ENCODE results near the gene KIAA0825.

KIAA0825 gene

GRCh38 chr5:94508461-94509148 lies 109.8 kb downstream of the KIAA0825 start:
- no peak for DNase-seq (ENCODE audit: low read depth)

- no peak for DNase-seq (ENCODE audit: low read depth)
Observed at GRCh38 chr5:94505327-94506068, 112.9 kb downstream of the KIAA0825 start.

- DNase-seq (ENCODE audit: low read depth), result no peak
Observed at GRCh38 chr5:94503677-94504076, 114.7 kb downstream of the KIAA0825 start.

- DNase-seq (ENCODE audit: low read depth), result no peak
Observed at GRCh38 chr5:94501365-94501764, 117.0 kb downstream of the KIAA0825 start.

- DNase-seq (ENCODE audit: low read depth), result no peak
Observed at GRCh38 chr5:94499806-94500205, 118.6 kb downstream of the KIAA0825 start.

GRCh38 chr5:94498199-94498598 lies 120.2 kb downstream of the KIAA0825 start:
- DNase-seq (ENCODE audit: low read depth), result no peak

GRCh38 chr5:94485067-94485466 lies 133.3 kb downstream of the KIAA0825 start:
- DNase-seq (ENCODE audit: low read depth), result no peak

GRCh38 chr5:94481059-94481458 lies 137.3 kb downstream of the KIAA0825 start:
- DNase-seq (ENCODE audit: low read depth), result no peak

- DNase-seq (ENCODE audit: low read depth), result no peak
Observed at GRCh38 chr5:94480486-94480885, 137.9 kb downstream of the KIAA0825 start.

GRCh38 chr5:94473936-94474335 lies 144.5 kb downstream of the KIAA0825 start:
- no peak for DNase-seq (ENCODE audit: low read depth)

GRCh38 chr5:94471521-94471920 lies 146.9 kb downstream of the KIAA0825 start:
- DNase-seq (ENCODE audit: low read depth), result no peak

GRCh38 chr5:94470802-94471201 lies 147.6 kb downstream of the KIAA0825 start:
- no peak for DNase-seq (ENCODE audit: low read depth)

GRCh38 chr5:94469894-94470329 lies 148.5 kb downstream of the KIAA0825 start:
- no peak for DNase-seq (ENCODE audit: low read depth)

- DNase-seq (ENCODE audit: low read depth), result no peak
Observed at GRCh38 chr5:94467954-94468930, 150.2 kb downstream of the KIAA0825 start.

- no peak for DNase-seq (ENCODE audit: low read depth)
Observed at GRCh38 chr5:94467346-94467953, 151.0 kb downstream of the KIAA0825 start.

GRCh38 chr5:94463739-94464138 lies 154.7 kb downstream of the KIAA0825 start:
- DNase-seq (ENCODE audit: low read depth), result no peak

GRCh38 chr5:94461131-94461530 lies 157.3 kb downstream of the KIAA0825 start:
- no peak for DNase-seq (ENCODE audit: low read depth)

GRCh38 chr5:94459915-94460314 lies 158.5 kb downstream of the KIAA0825 start:
- no peak for DNase-seq (ENCODE audit: low read depth)

- DNase-seq (ENCODE audit: low read depth), result no peak
Observed at GRCh38 chr5:94457788-94458187, 160.6 kb downstream of the KIAA0825 start.

- no peak for DNase-seq (ENCODE audit: low read depth)
Observed at GRCh38 chr5:94445726-94446125, 172.7 kb downstream of the KIAA0825 start.

GRCh38 chr5:94442991-94443390 lies 175.4 kb downstream of the KIAA0825 start:
- DNase-seq (ENCODE audit: low read depth), result no peak

- no peak for DNase-seq (ENCODE audit: low read depth)
Observed at GRCh38 chr5:94442076-94442475, 176.3 kb downstream of the KIAA0825 start.
